ENCODE results near the gene KRT78.
"Not testable (repeated sequence)": the region's sequence is repeated elsewhere in the genome, so short reads cannot be mapped to it uniquely, and the experiment has no call there.

KRT78 gene

GRCh38 chr12:52856787-52857186, 8.0 kb upstream of the KRT78 start:
- TF ChIP-seq CTCF (conservative IDR thresholded peaks at IDR 0.05), result no peak
- H3K27ac ChIP-seq, result no peak overlapping the region

GRCh38 chr12:52856077-52856476, 7.3 kb upstream of the KRT78 start:
- not testable (repeated sequence) for H3K27ac ChIP-seq

GRCh38 chr12:52851787-52852186, 3.0 kb upstream of the KRT78 start:
- no peak for TF ChIP-seq CTCF (conservative IDR thresholded peaks at IDR 0.05)

GRCh38 chr12:52850681-52851080, 1.9 kb upstream of the KRT78 start:
- no peak for TF ChIP-seq CTCF (conservative IDR thresholded peaks at IDR 0.05)
- H3K27ac ChIP-seq, result no peak overlapping the region

More at GRCh38 chr12:52851787-52852186, 3.0 kb upstream of the KRT78 start:
- H3K27ac ChIP-seq, result no peak overlapping the region

GRCh38 chr12:52849511-52849910, 717 bp upstream of the KRT78 start:
- no peak for TF ChIP-seq CTCF (conservative IDR thresholded peaks at IDR 0.05)
- H3K27ac ChIP-seq, result no peak overlapping the region

GRCh38 chr12:52847335-52848102, 1.3 kb downstream of the KRT78 start:
- H3K27ac ChIP-seq, result no peak overlapping the region
- no peak for TF ChIP-seq CTCF (conservative IDR thresholded peaks at IDR 0.05)

GRCh38 chr12:52846356-52846970, 2.3 kb downstream of the KRT78 start:
- no peak for TF ChIP-seq CTCF (conservative IDR thresholded peaks at IDR 0.05)
- no peak overlapping the region for H3K27ac ChIP-seq

- H3K27ac ChIP-seq, result no peak overlapping the region
- TF ChIP-seq CTCF (conservative IDR thresholded peaks at IDR 0.05), result no peak
Observed at GRCh38 chr12:52845946-52846345, 2.8 kb downstream of the KRT78 start.
